Fibroblast of pulmonary artery (primary cell): ENCODE results near the gene CCDC137.
A peak's percentile ranks its signal among the peaks of the same experiment; 100 is the strongest.

Experiments used
- DNase-seq: peaks from one replicate; pipeline ENCODE4 v3.0.0-alpha.2; 2010; ENCODE audit warnings: low read depth
- H3K4me3 ChIP-seq: replicated peaks from 2 replicates; pipeline ENCODE4 v1.5.1; 2011; ENCODE audit warnings: low read depth, mild to moderate bottlenecking, control low read depth, low read length, moderate library complexity
- CTCF ChIP-seq: IDR thresholded peaks from 2 replicates; pipeline ENCODE4 v1.5.1; 2011; ENCODE audit warnings: mild to moderate bottlenecking, control low read depth, low read length, inconsistent platforms; ENCODE audit errors: missing control alignments

CCDC137 gene

GRCh38 chr17:81712468-81713003, 46.0 kb downstream of the CCDC137 start:
- DNase-seq: peak; percentile 17
- peak overlapping the region; percentile 58 for H3K4me3 ChIP-seq
- TF ChIP-seq CTCF: no peak

- peak overlapping the region; percentile 58 for H3K4me3 ChIP-seq
- TF ChIP-seq CTCF: no peak
- DNase-seq: no peak
Observed at GRCh38 chr17:81713004-81713555, 46.5 kb downstream of the CCDC137 start.

- H3K4me3 ChIP-seq: no peak overlapping the region
- no peak for DNase-seq
- TF ChIP-seq CTCF: no peak
Observed at GRCh38 chr17:81713556-81714411, 47.2 kb downstream of the CCDC137 start.

- DNase-seq: no peak
- H3K4me3 ChIP-seq: no peak overlapping the region
- no peak for TF ChIP-seq CTCF
Observed at GRCh38 chr17:81714412-81715106, 48.0 kb downstream of the CCDC137 start.

GRCh38 chr17:81715107-81715871, 48.8 kb downstream of the CCDC137 start:
- no peak overlapping the region for H3K4me3 ChIP-seq
- no peak for TF ChIP-seq CTCF
- DNase-seq: no peak

- TF ChIP-seq CTCF: no peak
- no peak overlapping the region for H3K4me3 ChIP-seq
- no peak for DNase-seq
Observed at GRCh38 chr17:81715872-81716673, 49.5 kb downstream of the CCDC137 start.
